ENCODE data around the gene SRGAP2C. TPM values are rescaled to one million over a fixed set of nuclear protein-coding genes. Genes with fewer than 3 reads are reported as not detected.
"Not testable (repeated sequence)": the region's sequence is repeated elsewhere in the genome, so short reads cannot be mapped to it uniquely, and the experiment has no call there.

The SRGAP2C gene
- total RNA-seq, 4 donors from 2014 or later = 38.6 to 60.9 (median 40.4) TPM

DNA sequence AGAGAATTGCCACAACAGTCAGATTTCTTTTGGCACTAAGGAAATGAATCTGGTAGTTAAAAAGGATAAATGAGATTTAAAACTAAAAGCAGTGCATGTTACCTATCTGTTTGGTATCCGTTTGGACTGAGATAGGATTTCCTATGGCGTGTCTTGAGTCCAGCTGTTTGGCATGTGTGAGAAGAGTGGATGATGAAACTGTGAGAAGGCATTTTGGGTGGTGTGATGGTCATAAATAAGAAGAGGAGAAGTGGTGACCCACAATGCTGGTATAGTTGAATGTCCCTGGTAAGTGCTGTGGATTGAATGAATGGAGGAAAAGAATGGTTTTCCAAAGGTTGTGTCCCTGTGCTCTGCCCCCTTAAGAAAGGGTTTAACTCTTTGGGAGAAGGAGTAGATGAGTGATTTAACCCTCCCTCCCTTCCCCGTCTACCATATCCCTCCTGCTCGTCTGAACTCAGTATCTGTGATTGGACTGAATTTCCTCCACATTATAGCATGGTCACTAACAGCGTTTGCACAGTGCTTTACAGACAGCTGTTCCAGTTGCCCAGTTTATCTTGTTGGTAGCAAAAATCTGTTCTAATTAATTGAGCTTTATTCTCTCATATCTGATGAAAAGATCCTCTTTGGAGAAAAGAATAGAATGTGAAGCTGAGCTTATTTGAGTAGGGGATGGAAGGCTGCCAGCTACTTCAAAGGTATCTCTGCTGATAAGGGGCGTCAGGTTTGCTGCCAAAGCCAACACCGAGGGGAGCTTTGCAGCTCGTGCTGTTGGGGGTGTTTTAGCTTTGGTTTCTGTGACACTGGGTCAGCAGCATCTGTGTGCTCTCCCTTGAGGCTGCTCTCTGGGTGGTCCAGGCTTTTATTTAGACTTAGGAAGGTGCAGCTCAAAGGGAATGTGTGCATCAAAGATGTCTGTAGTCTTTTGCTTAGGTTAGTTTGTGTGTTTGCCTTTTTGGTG, 148.1 kb downstream of the SRGAP2C start:
- not testable (repeated sequence) for H3K4me1 ChIP-seq; H3K27me3 ChIP-seq; H3K27ac ChIP-seq; H3K9me3 ChIP-seq; H3K4me3 ChIP-seq; DNase-seq (ENCODE audit: low spot score in 2 of 2); H3K36me3 ChIP-seq
- WGBS = no CpG with 5 or more reads among the region's 8 CpGs

DNA sequence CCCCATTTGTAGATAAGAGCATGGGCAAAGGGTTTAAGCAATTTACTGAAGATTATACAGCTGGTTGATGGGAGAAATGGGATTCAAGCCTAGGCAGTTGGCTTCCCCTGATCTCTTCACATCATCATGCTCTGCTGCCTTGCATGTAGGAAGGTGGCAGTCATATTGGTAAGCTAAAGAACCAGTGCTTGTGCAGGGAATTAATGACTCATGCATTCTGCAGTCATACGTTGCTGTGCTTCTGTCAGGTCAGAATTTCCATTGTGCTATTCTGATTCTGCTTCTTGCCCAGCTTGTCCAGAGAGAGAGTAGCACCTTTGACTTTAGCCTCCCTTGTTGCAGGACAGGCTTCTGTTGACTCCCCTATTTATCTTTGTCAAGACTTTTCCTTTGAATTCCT, 153.2 kb downstream of the SRGAP2C start:
- H3K4me1 ChIP-seq; H3K4me3 ChIP-seq; H3K9me3 ChIP-seq; H3K27me3 ChIP-seq; H3K36me3 ChIP-seq; H3K27ac ChIP-seq; DNase-seq (ENCODE audit: low spot score in 2 of 2): not testable (repeated sequence)
- no CpG with 5 or more reads among the region's 1 CpG for WGBS

DNA sequence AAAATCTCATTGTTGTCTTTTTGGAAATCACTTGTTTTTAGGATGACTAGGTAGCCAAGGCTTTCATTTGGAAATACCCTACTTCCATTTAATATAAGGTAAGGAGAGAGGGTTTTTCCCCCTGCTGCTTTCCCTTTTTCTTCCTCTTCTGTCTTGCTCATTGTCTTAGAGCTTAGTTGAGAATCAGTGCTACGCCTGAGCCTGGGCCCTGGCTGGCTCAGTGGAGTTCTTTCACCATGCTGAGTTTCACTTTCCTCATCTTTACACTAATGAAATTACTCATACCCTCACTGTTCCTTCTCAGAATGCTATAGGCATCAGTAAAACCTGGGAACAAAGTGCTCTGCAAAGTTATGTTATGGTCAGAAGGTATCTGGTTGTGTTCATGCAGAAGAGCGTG, 154.8 kb downstream of the SRGAP2C start:
- no CpG with 5 or more reads among the region's 2 CpGs for WGBS
- H3K9me3 ChIP-seq, H3K27me3 ChIP-seq: not testable (repeated sequence)

DNA sequence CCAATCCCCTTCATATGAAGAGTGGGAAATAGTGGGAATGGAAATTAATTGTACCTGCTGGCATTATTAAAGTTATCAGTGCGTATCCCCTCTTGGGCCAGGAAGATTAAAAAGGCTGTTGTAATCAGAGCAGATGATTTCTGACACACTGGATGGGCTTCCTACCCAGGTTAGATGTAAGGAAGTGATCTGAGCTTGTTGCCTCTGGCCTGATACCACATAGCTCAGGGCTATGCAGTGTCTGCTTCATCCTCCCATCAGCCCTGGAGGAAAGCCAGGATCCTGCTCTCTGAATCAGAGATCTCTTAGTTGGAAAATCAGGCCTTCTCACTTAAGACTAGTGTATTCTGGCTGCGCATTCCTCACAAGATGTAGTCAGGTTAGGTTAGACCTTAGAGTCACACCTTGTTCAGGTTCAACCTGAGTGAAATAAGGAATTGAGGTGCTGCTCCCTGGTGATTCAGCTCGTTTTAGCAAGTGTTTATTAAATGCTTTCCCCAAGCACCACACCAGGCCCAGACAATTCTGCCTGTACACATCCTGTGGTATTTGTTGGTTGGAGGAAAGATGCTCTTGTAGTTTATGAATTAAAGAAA, 158.6 kb downstream of the SRGAP2C start:
- not testable (repeated sequence) for H3K4me1 ChIP-seq; H3K36me3 ChIP-seq; H3K27ac ChIP-seq; H3K9me3 ChIP-seq; H3K27me3 ChIP-seq; H3K4me3 ChIP-seq; DNase-seq (ENCODE audit: low spot score in 2 of 2)
- WGBS = 92% methylated on average over 1 of the region's 3 CpGs

More for the DNA sequence above, 154.8 kb downstream of the SRGAP2C start:
- not testable (repeated sequence) for H3K4me1 ChIP-seq; H3K36me3 ChIP-seq; DNase-seq (ENCODE audit: low spot score in 2 of 2); H3K27ac ChIP-seq; H3K4me3 ChIP-seq

DNA sequence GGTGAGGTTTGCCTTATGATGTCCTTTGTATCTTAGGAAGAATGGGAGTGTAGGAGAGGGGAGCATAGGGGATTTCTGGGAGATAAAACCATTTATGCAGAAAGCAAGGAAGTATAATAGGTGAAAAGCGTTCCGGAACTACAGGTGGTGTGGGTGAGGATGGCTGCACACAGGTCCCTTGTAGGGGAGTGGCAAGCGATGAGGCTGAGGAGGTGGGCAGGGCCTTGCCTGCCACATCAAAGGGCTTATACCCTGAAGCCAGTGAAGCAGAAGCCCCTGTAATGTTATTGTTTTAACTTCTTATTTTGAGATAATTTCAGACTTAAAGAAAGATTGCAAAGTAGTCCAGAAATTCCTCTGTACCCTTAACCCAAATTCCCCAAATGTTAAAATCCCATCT, 159.6 kb downstream of the SRGAP2C start:
- not testable (repeated sequence) for H3K4me1 ChIP-seq; H3K27me3 ChIP-seq; H3K27ac ChIP-seq; DNase-seq (ENCODE audit: low spot score in 2 of 2); H3K9me3 ChIP-seq; H3K36me3 ChIP-seq; H3K4me3 ChIP-seq
- no CpG with 5 or more reads among the region's 3 CpGs for WGBS

DNA sequence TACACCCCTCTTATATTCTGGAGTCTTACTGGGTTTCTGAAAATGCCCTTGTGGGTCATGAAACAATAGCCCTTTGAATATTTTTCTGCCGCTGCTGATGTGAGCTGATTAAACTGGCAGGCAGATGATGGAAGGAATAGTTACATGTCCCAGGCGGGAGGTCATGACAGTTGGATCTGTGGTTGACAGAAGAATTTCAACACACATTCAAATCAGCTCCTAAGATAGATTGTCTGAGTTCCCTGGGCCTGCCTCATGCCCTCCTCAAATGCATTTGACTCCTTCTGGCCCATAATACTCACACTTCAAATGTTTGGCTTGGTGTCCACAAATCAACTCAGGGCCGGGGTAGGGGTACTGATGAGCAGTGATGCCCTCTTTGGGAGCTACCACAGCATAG, 161.9 kb downstream of the SRGAP2C start:
- not testable (repeated sequence) for H3K4me3 ChIP-seq; H3K27me3 ChIP-seq; H3K36me3 ChIP-seq; H3K9me3 ChIP-seq; H3K27ac ChIP-seq; DNase-seq (ENCODE audit: low spot score in 2 of 2); H3K4me1 ChIP-seq
- 100% methylated on average over 1 of the region's 3 CpGs for WGBS

DNA sequence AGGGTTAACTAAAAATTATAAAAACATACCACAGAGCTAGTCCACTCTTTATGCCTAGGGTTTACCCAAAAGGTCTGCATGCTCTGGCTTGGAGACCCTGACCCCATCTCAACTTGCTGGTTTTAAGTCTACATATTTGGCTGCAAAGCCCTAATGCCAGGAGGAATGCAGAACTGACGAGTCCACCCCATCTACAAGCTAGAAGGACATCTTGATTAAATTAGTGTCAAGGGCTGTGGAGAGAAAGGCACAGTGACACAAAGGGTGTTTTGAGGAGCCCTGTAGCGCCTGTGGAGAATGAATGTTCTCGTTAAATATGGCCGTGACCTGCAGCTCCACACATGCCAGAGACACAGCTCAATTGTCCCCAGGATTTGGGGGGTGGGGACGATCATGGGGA, 162.7 kb downstream of the SRGAP2C start:
- H3K27ac ChIP-seq; H3K9me3 ChIP-seq; H3K4me1 ChIP-seq; H3K27me3 ChIP-seq; DNase-seq (ENCODE audit: low spot score in 2 of 2); H3K4me3 ChIP-seq; H3K36me3 ChIP-seq: not testable (repeated sequence)
- whole genome bisulfite sequencing = 50% methylated on average over 1 of the region's 5 CpGs

DNA sequence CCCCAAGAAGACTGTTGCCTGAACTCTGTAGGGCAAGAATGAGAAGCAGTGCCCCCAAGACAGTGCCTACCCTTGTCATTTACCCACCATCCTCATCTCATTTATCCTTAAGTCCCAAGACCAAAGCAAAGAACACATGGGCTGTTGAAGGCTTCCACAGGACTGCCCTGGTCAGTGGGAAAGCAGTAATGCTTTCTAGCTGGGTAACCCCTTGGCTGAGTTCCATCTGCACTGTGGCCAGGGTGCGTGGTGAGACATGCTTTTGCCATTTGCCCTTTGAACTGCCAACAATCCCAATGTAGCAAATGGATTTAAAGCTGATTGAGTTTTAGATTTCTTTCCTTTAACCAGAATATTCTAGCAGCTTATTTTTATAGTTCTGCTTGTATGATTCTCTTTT, 163.3 kb downstream of the SRGAP2C start:
- no CpG with 5 or more reads among the region's 1 CpG for WGBS
- not testable (repeated sequence) for H3K36me3 ChIP-seq; H3K4me1 ChIP-seq; H3K4me3 ChIP-seq; DNase-seq (ENCODE audit: low spot score in 2 of 2); H3K27ac ChIP-seq; H3K27me3 ChIP-seq; H3K9me3 ChIP-seq

DNA sequence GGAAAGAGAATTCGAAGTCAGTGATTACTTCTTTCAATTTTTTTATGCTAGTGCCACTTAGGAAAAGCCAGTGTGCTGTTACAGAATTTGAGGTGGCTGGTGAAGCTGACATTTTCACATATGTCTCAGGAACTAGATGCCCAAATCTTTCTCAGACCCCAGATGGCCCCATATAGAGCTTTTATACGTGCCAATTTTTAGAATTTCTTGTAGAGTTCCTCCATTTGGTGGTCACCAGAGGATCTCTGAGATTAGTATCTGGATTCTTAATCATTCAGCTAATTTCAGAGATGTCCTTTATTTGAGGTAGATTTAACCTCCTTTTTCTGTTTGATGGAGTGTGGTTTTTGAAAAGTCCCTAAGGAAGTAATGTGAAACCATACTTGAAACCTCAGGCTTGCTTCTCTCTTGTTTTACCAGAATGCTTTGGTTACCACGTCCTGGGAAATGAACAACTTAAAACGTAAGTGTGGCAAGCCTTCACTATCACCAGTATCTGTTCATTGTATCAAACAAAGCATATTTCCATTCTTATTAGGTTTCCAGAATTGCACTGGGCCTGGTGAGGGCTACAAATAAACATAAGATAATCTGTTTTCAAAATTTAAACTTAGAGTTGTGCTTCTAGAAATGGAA, 164.7 kb downstream of the SRGAP2C start:
- H3K4me1 ChIP-seq; H3K27ac ChIP-seq; H3K27me3 ChIP-seq; H3K9me3 ChIP-seq; H3K4me3 ChIP-seq; DNase-seq (ENCODE audit: low spot score in 2 of 2); H3K36me3 ChIP-seq: not testable (repeated sequence)
- WGBS = no CpG with 5 or more reads among the region's 4 CpGs

DNA sequence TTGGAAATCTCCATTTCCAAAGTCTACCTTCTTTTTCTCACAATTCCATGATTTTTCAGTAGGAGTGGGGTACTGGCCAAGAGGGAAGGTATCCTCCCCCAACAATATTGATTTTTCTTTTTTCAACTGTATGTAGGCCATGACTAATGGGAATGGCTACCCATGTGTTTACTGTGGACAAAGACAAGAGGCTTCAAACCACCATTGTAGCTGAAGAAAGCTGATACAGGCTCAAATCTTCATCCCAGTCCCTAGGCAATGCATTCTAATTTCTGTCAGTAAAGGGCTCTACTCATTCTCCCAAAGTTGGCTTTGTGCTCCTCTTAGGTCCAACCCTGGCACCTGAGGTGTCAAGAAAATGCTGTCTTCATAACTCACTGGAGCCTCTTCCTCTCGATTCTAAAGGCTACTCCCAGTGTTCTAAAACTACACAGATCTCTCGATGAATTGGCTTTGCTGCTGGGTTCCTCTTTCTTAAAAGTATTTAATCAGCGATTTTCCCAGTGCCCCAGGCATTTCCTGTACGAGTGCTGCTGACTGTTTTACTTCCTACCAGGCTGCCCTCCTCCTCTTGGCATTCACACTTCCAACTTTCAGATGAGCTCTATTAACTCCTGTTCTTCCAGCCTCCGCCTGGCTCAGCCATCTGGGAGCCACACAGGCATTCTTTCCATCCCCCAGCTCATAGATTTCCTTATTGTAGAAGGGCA, 171.1 kb downstream of the SRGAP2C start:
- not testable (repeated sequence) for H3K4me3 ChIP-seq; H3K36me3 ChIP-seq; H3K27me3 ChIP-seq; H3K27ac ChIP-seq; DNase-seq (ENCODE audit: low spot score in 2 of 2); H3K4me1 ChIP-seq; H3K9me3 ChIP-seq
- no CpG with 5 or more reads among the region's 5 CpGs for WGBS

DNA sequence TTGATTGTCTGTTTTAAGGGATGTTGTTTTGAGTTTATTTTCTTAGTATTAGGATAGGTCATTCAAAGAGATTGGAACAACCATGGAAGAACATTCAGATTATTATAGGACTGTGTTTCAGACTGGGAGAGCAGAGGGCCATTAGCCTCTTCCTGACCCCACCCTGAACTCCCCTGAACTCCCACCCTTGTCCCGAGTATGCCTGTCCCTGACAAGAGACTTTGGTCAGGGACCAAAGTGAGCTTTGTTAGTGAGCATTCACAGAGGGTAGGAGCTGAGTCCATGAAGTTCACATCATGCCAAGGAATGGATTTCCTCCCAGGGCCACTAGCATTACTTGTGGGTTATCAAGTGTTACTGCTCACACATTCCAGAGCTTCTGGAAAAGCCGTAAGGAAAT, 172.0 kb downstream of the SRGAP2C start:
- H3K27me3 ChIP-seq; H3K4me3 ChIP-seq; H3K4me1 ChIP-seq; DNase-seq (ENCODE audit: low spot score in 2 of 2); H3K9me3 ChIP-seq; H3K36me3 ChIP-seq; H3K27ac ChIP-seq: not testable (repeated sequence)
- no CpG with 5 or more reads among the region's 2 CpGs for WGBS

DNA sequence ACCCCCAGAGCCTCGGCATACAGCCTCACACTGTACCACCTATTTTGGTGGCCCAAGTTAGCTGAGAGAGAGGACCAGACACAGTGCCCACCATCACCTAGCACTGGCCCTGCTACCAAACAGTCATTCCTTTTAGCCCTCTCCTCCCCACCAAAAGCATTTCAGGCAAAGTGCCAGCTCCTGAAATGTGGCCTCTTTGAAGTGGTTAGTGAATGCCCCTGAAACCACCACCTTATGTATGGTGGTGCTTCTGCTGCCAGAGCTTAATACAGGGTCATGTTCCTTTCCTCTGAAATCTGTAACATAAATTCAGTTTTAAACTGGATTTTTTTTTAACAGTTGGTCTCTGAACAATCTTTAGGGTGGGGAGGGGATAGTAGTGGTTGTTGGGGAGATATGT, 175.8 kb downstream of the SRGAP2C start:
- H3K27ac ChIP-seq; H3K4me1 ChIP-seq; DNase-seq (ENCODE audit: low spot score in 2 of 2); H3K9me3 ChIP-seq; H3K4me3 ChIP-seq; H3K27me3 ChIP-seq; H3K36me3 ChIP-seq: not testable (repeated sequence)
- no CpG with 5 or more reads among the region's 1 CpG for WGBS

DNA sequence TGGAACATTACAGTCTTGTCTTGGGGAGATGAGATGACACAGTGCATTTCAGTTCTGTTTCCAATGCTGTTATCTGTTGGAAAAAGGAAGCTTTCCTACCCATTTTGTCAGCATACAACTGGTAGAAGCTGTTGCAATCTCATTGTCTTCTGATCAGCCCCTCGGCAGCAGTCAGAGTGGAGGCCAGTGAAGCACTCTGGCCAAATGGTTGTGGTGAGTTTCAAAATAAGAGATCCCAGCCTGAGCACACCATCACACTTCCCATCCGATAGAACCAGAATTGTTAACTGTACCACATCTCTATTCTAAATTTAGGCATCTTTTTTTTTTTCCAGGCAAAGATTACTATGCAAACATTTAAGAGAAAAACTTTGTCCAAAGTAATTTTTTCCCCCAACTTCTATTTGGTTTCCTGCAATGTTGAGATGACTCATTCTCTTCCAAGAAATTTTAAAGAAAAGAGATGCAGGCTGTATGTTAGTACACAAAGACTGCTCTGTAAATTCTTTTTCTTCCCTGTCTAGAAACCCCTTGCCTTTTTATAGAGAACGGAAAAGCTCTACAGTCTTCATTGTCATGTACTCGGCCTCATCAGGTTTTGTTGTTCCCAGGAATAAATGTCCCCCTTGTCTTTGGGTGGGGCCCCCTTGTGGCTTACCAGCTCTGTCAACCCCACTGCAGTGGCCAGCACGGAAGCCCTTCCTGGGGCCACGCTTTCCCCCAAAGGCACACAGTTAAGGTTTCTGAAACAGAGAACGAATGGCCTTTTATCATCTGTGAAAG, 176.9 kb downstream of the SRGAP2C start:
- WGBS = 22% methylated on average over 1 of the region's 7 CpGs

More for the DNA sequence above, 176.9 kb downstream of the SRGAP2C start:
- H3K27me3 ChIP-seq; H3K4me3 ChIP-seq; H3K9me3 ChIP-seq; H3K4me1 ChIP-seq; H3K27ac ChIP-seq; DNase-seq (ENCODE audit: low spot score in 2 of 2); H3K36me3 ChIP-seq: not testable (repeated sequence)
